GM19238 (cell line): Measurements from ENCODE around the gene LSM5.

ENCODE experiments used
- DNase-seq: peaks from one replicate; pipeline ENCODE4 v3.0.0; 2011; ENCODE audit warnings: low spot score; ENCODE audit not compliant: insufficient read length

The LSM5 gene

DNA sequence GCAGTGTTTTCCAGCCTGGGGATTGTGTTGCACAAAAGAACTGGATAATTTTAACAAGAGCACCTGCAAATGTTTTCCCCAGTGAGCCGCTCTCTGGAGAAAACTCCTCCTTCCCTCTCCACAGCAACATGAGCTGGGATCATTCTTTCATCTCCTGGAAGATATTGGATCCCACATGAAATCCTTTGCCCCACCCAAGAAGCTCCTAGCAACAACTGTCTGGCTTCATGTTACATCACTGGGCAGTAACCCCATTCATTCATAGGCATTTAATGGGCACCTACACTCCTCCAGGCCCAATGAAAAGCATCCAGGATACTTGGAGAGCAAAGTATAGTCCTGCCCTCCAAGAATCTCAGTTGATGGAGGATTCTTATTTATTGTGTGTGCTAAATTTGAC is 27.2 kb downstream of the LSM5 start:
- DNase-seq: no peak

DNA sequence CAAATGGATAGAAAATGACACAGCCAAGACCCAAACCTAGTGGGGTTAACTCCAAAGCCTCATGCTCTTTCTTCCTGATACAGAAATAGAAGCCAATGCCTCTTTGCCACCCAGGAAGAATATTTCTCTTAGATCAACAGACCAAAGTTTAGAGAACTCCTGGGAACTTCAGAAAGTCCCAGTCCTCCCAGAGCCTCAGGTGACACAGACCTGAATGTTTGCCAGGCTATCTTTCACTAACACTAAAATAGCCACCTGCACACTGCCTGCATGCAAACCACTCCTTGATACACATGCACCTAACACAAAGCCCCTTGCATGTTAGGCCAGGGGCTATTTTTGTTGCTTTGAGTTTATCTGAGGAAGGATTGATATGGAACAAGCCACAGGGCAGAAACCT is 27.7 kb downstream of the LSM5 start:
- DNase-seq: no peak

DNA sequence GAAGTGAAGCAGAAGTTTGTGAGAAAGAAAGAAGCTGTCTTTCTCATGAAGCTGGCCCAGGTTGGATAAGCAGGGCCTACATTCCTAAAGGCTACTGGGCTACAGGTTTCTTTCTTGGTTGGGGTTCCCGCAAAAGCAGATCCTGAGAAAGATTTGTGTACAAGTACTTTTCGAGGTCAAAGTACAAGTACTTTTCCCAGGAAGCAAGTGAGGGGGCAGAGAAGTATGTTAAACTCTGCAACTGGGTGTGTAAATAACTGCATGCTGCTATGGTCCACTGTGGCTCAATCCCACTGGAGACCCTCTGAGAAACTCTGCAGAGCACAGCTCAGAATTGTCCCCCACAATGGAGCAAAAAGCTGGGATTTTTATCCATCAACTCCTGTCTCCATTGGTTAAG is 28.7 kb downstream of the LSM5 start:
- no peak for DNase-seq

DNA sequence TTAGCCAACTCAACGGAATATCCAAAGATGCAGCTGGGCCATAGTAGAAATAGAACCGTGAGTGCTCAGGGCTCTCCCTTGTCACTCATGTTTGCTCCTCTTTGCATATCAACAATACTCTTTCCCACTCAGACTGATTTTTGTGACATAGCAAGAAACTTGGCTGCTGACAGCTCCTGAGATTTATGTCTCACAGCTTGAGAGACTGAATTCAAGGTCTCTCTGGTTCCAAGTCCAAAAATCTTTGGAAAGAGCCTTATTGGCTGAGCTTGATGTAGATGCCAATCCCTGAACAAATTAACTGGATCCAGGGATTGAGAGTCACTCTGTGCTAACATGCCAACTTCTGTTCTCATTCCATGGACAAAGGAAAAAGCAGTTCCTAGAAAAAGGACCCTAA is 30.4 kb downstream of the LSM5 start:
- DNase-seq: no peak

DNA sequence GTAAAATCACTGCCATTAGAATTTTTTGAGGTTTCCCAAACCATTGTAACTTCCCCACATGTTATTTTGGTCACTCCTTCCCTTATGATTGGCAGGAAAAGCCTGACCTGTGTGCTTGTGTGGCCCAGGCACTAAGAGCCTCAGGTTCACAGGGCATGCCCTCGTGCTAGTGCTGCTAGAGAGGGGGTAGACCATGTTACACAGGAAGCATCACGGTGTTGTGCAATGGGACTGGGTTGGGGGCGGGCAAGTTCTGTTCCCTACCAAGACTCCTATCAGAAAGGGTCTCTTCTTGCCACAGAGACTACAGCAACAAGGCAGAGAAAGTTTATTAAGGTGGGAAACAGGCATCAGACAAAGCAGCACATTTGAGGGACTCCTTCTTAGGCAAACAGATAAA is 32.2 kb downstream of the LSM5 start:
- DNase-seq: no peak

DNA sequence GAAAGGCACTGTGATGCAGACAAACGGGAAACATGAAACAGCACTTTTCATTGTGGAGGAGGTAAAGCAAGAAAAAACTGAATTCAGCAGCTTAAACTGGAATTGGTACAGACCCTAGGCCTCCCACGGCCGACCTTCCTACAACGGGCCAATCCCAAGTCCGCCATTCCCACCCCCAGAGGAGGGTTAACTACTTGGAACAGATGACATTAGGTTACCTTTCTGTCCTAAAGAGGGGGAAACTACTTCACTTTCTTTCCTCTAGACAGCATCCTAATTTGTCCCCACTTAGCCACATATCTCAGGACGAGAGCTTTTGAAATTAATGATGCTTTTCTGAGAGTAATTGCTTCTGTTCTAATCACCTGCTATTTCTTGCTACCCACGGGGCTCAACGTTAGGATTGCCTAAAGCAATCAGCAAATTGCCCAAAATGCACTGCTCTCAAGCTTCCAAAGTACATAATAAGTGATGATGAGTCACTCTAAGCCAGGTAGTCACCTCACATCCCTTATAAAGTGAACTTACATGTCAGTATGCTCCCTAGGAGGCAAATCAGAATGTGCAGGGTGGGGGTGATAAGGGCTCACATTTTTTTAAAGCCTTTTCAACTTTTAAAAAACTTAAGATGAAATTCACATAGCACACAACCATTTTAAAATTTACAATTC is 36.7 kb downstream of the LSM5 start:
- no peak for DNase-seq

DNA sequence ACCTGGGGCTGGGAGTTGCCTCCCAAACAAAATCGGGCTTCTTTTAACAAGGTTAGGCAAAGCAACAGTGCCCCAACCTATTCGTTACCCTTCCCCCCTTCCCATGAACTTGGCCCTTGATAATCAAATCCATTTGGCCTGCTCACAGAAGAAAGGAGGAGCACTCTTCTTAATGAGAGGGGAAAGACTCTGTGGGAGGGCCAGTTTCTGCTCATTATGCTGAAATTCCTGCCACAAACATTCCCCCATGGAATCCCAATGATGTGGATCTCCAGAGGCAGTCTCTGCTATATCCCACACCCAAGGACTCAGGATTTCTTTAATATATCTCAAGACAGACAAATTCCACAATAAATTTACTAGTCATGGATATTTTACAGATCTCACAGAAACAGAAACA is 43.0 kb downstream of the LSM5 start:
- DNase-seq: no peak

DNA sequence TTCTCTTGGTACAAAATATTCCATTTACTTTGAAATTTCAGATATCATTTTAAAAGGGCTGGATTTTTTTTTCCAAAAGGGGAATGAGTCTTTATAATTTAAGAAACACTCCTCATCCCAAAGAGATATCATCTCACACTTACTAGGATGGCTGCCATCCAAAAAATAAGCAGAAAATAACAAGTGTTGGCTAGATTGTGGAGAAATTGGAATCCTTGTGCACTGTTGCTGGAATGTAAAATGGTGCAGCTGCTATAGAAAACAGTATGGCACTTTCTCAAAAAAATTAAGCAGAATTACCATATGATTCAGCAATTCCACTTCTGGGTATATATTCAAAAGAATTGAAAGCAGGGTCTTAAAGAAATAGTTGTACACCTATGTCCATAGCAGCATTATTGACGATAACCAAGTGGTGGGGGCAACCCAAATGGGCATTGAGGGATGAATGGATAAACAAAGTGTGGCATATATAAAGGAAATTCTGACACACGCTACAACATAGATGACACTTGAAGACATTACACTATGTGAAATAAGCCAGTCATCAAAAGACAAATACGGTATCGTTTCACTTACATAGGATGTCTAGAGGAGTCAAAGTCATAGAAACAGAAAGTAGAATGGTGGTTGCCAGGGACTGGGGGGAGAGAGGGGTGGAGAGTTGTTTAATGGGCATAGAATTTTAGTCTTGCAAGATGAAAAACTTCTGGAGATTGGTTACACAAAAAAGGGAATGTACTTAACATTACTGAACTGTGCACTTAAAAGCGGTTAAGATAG is 53.8 kb downstream of the LSM5 start:
- no peak for DNase-seq
